DMS79 (cell line): ENCODE results near the gene TMEM212.
"Not testable (repeated sequence)": the region's sequence is repeated elsewhere in the genome, so short reads cannot be mapped to it uniquely, and the experiment has no call there.

ENCODE experiments used
- DNase-seq: peaks from one replicate; lab custom pipeline; 2025; lab: John Stamatoyannopoulos, UW

TMEM212 gene

DNA sequence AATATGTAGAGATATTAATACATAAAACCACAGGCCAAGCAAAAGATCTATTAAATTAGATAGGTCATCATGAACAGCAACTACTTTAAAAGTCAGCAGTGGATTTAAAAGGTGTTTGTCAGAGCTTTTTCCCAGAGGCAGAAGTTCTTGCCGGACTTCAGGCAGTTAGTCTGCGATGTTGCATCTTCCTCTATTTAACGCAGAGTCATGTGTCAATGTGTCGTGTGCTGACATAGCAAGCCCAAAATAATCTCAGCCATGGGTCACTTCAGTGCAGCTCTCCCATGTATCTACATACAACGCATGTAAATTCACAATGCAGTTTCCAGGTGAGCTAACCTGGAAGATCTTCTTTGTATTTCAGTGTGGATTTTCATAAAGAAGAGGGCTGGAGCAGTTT lies 8.0 kb upstream of the TMEM212 start:
- DNase-seq: no peak

DNA sequence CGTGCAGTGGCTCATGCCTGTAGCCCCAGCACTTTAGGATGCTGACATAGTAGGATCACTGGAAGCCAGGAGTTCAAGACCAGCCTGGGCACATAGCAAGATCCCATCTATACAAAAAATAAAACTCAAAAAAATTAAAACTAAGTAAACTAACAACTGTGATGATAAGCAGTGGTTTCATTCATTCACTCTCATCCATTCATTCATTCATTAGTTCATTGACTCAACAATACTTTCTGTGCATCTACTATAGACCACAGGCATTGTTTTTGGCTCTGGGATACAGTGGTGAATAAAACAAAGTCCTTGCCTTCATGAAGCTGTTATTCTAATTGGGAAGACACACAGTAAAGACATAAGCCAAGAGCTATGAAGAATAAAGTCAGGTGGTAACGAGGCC lies 7.5 kb upstream of the TMEM212 start:
- no peak for DNase-seq

DNA sequence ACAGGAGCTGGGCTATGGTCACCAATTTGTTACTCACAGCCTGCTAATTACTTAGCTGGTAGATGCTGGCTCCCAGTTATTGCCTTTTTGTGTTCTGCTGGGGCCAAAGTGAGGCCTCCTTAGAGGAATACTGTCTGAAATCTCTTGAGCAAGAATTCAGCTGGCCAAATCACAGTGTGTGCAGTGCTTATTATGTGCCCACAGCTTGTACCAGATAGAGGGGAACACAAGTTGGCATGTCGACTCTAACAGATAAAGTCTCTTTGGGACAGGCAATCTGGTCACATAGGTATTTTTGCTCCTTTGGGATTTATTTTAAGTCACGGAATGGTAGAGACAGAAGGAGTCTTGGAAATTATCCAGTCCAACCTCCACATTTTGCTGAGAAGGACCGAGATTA lies 6.3 kb upstream of the TMEM212 start:
- no peak for DNase-seq

DNA sequence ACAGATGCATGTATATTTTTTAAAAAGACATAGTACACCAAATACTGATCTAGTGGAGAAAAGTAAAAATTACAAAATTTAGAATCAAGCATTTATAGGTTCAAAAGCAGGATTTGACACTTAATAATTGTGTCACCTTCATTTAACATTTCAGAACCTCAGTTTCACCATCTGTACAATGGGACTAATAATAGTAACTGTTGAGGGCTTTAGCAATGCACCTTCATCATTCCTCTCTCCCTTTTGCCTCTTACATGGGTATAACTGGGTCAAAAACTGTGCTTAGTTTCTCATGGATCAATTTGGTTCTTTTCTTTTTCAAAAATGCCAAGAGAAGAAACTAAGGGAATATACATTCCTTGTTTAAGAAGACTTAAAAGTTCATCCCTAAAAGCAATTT lies 5.5 kb upstream of the TMEM212 start:
- no peak for DNase-seq

DNA sequence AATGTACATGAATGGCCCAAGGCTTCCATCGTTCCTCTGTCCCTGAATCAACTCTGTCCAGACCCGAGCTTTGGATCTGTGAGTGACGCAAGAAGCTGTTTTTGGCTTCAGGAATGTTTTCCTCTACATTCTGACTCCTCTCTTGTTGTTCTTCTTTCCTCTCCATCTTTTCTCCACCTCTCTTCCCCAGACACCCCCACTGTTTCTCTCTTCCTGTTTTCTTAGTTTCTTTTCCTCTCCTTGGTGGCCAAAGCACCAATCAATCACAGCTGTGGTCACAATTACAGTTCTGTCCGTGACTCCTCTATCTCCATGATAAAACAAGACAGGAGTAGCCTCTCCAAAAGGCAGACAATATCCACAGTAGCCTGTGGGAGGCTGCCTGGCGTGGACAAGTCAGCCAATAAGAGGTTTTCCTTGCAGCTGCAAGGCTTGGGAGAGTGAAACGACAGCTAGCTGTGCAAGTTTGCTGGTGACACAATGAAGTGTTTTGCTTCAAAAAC lies 4.9 kb upstream of the TMEM212 start:
- DNase-seq: no peak

DNA sequence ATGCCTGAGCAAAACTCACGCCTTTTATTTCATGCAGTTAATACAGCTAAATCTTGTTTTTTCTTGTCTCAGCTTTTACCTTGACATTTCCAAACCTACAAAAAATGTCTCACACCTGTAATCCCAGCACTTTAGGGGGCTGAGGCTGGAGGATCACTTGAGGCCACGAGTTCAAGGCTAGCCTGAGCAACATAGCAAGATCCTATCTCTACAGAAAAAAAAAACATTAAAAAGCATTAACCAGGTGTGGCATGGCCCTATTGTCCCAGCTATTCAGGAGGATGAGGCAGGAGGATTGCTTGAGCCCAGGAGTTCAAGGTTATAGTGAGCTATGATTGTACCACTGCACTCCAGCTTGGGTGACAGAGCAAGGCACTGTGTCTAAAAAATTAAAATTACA lies 3.9 kb upstream of the TMEM212 start:
- DNase-seq: no peak

DNA sequence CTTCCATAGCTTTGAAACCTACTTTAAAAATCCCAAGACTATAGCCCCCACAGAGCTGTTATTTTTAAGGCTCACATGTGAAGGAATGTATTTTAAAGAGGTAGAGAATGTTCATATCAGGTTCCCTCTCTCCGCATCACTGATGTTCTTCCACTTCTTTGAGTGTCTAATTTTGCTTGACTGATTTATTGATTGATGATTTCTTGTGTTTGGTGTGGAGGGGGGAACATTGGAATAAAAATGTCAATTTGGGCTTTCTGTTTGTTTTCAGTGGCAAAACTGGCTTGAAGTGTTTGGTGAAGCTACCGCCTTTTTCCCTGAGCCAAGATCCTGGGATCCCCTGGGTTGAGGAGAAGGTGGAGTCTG lies 2.7 kb upstream of the TMEM212 start:
- no peak for DNase-seq

DNA sequence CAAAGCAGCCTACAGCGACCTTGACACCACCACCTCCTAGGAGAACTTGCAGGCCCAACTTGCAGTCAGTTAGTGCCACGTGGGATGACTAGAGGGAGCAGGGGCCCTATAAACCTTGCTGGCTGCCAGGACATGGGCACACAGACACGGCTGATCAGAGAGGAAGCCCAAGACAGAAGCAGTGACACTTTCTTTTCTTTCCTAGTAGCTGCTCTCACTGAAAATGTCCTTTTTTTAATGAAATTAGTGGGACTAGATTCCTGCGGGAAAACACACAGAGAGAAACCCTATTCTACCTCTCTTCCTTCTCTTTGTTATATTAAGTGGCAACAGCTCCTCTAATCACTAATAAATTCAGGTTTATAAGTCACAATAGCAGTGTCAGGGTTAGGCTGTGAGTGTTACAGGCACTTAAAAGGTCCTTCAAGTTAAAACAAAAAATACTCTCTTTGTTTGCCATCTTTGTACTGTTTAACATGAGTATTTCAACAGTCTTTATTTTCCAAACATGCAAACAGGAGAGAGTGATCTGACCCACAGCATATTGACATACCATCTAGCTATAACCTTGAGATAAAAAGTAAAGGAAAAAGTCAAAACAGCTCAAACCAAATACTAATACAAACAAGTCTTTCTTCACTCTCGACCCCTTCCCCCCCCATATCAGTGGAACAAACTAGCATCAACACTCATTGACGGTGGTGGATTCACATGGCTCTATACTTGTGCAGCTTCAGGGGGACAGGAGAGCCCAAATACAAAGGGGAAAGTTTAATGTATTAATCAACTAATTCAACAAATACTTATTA lies 2.1 kb upstream of the TMEM212 start:
- DNase-seq: no peak

DNA sequence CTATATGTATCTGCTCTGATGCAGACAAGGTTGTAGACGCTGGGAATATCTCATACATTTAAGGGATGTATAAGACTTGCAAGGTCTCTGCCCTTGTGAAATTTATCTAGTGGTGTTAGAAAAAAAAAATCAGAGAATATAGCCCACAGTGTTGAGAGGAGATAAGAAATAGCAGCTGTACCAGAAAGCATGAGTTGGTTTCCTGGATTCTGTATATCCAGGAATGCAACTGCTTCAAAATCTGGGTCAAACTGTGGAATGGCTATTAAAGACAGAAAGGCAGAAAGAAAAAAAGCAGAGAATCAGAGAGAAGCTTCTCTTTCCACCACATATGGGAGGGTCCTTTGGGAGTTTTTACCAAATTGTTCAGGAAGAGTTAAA lies 1.5 kb upstream of the TMEM212 start:
- DNase-seq: no peak

DNA sequence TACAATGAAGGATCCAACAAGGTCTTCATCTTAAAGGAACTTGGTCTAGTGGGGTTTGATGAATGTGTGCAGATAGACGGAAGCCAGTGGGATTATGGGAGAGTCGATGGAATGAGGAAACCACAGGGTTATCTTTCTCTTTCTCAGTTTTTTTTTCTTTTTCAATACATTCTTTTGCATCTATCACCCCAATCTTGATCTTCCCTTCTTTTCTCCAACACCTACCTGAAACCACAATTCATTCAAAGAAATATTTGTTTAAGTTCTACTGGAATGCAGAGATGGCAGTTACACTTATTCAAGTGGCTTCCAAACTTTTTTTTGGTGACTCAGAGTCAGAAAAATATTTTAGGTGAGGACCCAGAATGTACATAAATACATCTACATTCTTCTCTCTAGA lies 1.7 kb downstream of the TMEM212 start:
- DNase-seq: no peak

DNA sequence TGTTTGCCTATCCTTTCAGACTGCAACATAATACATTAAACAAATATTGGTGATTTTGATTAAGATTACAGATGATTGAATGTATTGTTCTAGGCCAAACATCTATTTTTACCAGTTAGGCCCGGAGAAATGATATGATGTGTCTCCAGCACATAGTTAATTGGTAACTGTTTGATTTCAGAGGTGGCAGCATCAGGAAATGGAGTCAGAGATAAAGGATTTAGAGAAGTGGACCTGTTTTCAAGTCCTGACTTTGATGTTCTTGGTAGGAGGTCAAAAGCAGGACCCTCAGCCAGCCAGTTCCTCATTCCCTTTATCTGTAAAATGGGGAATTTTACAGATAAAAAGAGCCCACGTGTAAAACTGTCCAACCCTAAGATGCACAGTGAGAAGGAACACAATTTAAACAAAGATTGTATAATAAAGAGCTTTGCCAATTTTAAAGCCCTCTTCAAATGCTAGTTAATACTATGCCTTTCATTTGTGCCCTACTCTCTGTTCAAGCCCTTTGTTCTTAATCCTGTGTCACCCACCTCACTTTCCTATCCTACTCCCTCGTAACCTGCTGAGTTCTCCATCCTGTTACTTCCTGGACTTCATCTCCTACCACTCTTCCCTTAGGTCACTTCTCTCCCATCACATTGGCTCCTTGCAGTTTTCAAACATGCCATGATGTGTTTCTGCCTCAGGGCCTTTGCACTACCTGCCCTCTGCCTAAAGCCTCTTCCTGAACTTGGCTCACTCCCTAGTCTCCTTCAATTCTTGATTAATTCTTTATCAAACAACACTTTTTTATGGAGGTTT lies 2.5 kb downstream of the TMEM212 start:
- no peak for DNase-seq

DNA sequence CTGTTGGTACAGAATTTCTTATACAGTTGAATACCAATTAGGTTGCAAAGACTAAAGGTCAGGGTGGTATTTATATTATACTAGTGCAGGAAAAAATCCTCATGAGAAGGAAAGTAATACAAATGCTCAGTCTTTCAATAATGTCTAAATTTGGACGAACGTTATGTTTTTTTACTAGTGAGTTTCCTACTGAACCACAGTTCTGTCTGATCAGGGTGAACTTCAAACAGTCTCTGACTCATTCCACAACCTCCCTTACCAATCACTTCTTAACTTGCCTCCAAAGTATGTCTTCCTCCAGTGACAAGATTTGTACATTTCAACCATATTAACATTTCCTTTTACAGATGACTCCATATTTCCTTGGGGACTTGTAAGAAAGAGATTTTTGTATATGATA lies 3.4 kb downstream of the TMEM212 start:
- DNase-seq: no peak

DNA sequence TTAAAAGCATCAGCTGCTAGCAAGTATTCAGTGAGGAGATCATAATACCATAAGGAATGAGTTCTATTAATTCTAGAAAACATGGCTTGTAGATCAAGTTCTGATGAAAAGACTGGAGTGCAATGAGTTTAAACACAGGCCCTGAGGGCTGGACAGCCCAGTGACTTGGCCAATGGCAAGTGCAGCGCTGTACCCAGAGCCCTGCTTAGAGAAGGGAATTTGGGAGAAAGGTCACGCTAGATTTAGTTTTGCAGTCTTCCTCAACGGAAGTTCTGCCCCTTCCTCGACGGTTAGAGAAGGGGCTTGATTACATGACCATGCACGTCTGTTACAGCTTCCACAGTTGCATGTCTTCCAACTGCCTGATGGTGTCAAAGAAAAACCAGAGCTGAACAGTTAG lies 4.0 kb downstream of the TMEM212 start:
- DNase-seq: no peak

DNA sequence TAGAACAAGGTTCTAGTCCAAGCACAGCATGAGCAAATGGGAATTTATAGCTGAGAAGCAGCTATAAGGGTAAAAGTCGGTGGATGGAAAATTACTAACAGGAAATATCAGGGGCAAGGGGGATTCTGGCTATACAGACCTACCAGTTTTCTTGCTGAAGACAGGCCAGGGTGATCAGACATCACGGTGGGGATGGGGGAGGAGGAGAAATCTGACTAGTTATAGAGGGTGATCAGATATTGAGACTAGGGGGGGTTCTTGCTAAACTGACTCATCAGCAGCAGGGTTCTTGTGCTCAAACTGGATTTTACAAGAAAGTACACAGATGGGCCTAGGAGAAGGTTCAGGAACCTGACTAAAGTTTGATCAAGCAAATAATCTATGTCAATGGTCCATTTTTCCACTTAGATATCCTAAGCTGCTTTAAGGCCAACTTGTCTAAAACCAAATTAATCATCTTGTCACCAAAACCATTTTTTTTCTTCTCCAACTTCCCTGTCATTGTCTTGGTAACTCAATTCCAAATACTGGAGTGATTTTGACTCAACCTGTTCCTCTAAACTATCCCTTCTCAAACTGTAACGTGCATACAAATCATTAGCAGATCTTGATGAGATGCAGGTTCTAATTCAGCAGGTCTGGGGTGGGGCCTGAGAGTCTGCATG lies 4.6 kb downstream of the TMEM212 start:
- no peak for DNase-seq

DNA sequence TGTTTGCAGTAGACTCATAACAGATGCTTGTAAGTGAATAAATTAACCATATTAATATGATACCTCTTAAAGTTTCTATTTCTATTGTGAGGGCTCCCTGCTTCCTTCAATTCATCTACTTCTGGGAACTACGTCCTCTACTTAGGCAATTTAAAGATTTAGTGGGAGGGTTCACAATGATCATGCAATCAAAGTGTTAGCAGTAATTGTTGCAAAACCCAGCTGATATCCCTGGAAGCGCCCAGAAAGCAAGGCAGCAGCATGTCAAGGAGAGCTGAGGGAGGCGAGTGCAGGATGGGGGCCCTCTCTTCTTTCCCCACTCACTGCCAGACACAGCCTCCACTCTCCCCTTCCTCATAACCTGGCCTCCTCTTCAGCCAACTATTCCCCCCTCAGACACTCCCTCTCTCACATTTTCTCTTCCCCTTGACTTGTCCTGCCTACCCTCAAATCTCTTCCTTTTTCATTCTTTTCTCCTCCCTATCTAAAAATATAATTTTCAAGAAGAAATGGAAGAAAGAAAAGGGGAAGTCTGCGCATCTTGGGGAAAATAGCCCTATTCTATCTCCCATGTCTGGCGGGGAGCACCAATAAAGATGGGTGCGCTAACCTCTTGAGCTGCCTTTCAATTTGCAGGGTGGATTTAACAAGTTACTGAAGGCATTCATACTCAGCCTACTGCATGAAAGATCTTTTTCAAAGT lies 6.6 kb downstream of the TMEM212 start:
- no peak for DNase-seq

DNA sequence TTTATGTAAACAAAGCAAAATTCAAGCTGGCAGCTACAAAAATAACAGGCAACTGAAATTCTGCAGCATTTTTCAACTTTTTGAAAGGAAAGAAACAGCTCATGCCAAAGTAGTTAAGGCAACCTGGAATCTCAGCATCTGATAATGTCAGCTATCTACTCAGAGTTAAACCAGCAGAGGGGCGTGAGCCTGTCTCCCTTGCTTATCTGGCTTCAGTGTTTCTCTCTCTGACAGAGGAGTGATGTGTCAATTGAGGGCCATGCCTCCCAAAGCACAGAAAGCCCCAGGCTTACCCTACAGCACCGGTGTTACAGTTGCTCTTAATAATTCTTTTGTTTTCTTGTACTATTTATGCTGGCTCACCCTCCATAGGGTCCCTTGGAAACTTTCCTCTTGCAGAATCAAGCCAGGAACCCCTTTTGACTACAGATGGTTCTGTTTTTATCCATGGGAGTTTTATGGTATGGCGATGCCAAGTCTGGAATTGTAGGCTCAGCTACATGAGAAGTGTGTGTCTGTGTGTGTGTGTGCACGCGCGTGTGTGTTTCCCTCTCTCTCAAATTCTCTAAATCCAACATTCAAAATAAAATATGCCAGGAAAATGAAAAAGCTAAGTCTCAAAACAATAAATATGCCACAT lies 7.3 kb downstream of the TMEM212 start:
- no peak for DNase-seq

DNA sequence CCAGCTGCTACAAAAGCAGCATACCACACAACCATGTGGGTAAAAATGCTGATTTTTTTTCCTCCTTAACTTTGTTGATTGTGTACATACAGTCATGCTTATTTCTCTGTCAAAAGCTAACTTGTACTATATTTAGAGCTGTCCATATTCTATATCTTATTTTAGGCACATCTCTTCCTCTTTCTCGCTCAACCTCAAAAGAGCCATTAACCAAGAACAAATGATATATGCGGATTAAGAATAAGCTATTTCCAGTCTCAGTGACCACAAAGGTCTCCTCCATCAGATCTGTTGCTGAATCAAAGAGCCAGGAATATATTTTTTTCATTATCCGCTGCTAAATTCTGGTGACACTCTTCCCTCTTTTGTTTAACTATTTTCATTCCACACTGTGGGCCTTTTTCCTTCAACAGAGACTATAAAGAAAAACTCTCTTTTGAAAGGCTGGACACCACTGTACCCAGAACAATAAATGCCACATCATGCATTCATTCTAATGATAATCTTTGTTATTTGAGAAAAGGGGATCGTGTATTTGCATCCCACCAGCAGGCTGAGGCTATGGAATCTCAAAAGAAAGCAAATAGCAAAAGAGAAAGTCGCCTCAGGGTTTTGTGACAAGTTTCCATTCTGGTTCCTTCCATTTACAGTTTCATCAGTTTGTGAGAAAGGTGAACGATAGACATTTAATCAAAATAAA lies 8.0 kb downstream of the TMEM212 start:
- no peak for DNase-seq

DNA sequence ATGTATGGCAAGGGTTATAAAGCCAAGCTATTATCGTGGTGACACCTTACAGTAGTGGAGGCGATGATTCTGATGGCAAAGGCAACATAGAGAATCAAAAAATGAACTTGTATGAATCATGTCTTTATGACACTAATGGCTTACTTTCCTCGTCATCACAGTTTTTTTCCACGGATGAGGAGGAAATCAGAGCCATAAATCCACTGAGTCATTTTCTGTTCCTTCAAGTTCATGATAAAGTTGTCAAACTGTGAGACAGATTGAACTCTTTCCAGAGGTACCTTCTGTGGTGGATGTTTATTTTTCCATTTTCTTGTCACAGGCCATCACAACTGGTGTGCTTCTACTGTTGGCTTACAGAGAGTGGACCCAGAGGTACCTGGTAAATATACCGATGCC lies 8.5 kb downstream of the TMEM212 start:
- no peak for DNase-seq

DNA sequence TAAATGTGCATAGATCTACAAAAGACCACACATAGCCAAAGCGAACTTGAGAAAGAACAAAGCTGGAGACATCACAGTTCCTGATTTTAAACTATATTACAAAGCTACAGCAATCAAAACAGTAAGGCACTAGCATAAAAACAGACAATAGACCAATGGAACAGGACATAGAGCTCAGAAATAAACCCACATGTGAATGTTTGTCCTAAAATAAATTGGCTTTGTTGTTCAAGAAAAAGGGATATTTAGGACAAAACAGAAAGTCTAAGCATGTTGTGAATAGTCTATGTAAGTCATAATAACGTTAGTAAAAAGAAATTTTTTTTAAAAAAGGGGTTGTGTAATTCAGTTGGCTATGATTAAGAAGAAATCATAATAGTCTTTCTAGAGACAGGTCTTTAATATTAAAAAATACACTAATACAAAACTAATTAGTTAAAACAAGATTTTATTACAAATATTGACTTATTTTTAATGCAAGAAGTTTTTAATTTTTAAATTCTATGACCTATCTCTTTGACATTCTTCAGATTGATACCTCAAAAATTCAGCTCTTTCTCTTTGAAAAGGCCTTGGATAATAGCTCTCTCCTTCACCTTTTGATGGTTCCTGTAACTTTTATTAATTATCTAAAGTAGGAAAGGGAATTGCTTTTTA lies 11.6 kb downstream of the TMEM212 start:
- DNase-seq: no peak

DNA sequence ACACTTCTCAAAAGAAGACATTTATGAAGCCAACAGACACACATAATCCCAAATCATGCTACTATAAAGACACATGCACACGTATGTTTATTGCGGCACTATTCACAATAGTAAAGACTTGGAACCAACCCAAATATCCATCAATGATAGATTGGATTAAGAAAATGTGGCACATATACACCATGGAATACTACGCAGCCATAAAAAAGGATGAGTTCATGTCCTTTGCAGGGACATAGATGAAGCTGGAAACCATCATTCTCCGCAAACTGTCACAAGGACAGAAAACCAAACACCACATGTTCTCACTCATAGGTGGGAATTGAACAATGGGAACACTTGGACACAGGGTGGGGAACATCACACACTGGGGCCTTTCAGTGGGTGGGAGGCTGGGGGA lies 15.6 kb downstream of the TMEM212 start:
- not testable (repeated sequence) for DNase-seq
